Thoracic aorta (tissue), 2 donors: ENCODE measurements around the gene KCTD5. TPM values are rescaled to one million over a fixed set of nuclear protein-coding genes. Genes with fewer than 3 reads are reported as not detected.

Source experiments
- ATAC-seq: fragments of 150-250 bp; one replicate; pipeline ENCODE4 v1.8.0; 2017; ENCODE audit warnings: low read depth; ENCODE audit not compliant: insufficient number of reproducible peaks, low FRiP score
- DNase-seq: peaks from one replicate; pipeline ENCODE4 v3.0.0-alpha.2; 2020; ENCODE audit warnings: low spot score
- H3K27ac ChIP-seq, 2 donors: fragments of 200-600 bp; sonication (generic); 1 replicate in 1 of 2; 2 replicates in 1 of 2; pipeline ENCODE4 v1.5.1; 2016; ENCODE audit warnings: mild to moderate bottlenecking in 2 of 2, moderate library complexity in 2 of 2
- H3K27me3 ChIP-seq: fragments of 200-600 bp; sonication (generic); replicated peaks from 2 replicates; pipeline ENCODE4 v1.6.0; 2016; ENCODE audit warnings: mild to moderate bottlenecking; ENCODE audit not compliant: insufficient read depth
- H3K36me3 ChIP-seq: fragments of 200-600 bp; sonication (generic); one replicate; pipeline ENCODE4 v1.5.1; 2016
- H3K4me1 ChIP-seq, 2 donors: fragments of 200-600 bp; sonication (generic); 1 replicate in 1 of 2; 2 replicates in 1 of 2; pipeline versions ENCODE4 v1.5.1 to v1.6.0; 2016; ENCODE audit warnings: low read depth in 2 of 2, mild to moderate bottlenecking in 1 of 2; ENCODE audit not compliant: control insufficient read depth in 1 of 2
- H3K4me3 ChIP-seq: fragments of 200-600 bp; sonication (generic); 2 replicates; pipeline ENCODE4 v1.5.1; 2016; ENCODE audit warnings: mild to moderate bottlenecking
- H3K9me3 ChIP-seq: fragments of 200-600 bp; sonication (generic); 2 replicates; pipeline ENCODE4 v1.5.1; 2016
- CTCF ChIP-seq: fragments of 200-600 bp; sonication (generic); IDR thresholded peaks from one replicate; pipeline ENCODE4 v1.5.1; 2019; ENCODE audit warnings: antibody characterized with exemption
- total RNA-seq, 2 donors: library from RNA; depleted of rRNA; stranded (reverse); fragments of >200 nt; gene quantifications; one replicate each; pipeline versions ENCODE4 v1.1.0 to v1.2.3, GENCODE V29; 2016

Gene KCTD5
- total RNA-seq, 2 donors from 2014 or later = 13.8 to 19.2 TPM

DNA sequence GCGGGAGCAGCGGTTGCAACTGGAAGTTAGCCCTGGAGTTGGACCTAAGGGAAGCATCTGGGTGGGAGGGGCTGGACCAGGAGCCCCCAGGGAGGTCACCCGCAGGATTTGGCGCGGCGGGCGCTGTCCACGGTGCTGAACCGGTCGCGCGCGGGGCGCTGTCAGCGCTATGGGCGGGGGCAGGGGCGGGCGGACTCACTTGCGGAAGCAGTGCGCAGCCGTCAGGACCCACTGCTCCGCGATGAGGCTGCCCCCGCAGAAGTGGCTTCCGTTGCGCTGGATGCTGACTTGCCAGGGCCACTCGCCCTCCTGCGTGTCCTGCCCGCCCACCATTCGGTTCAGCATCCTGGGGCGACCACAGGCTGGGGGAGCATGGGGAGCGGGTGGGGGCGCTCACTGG, 33.2 kb downstream of the KCTD5 start:
- H3K9me3 ChIP-seq = no peaks in the 10 kb centered on the region
- no peak overlapping the region for H3K4me3 ChIP-seq
- DNase-seq = no peak
- no peak for TF ChIP-seq CTCF
- no peak for ATAC-seq
- no peaks in the 10 kb centered on the region for H3K27me3 ChIP-seq
- peaks cover 0 to 8% of the 10 kb centered on the region in 2 donors for H3K4me1 ChIP-seq
- no peaks in the 10 kb centered on the region for H3K36me3 ChIP-seq
- no peak overlapping the region for H3K27ac ChIP-seq

GRCh38 chr16:2715966-2716885, 33.9 kb downstream of the KCTD5 start:
- Histone ChIP-seq H3K4me3 (no peak overlapping the region), H3K27ac (no peak overlapping the region), H3K36me3 (no peaks in the 10 kb centered on the region), H3K9me3 (no peaks in the 10 kb centered on the region), H3K27me3 (no peaks in the 10 kb centered on the region), H3K4me1 (peaks cover 0 to 11% of the 10 kb centered on the region in 2 donors)
- ATAC-seq (no peak), DNase-seq (no peak)
- TF ChIP-seq CTCF = no peak

DNA sequence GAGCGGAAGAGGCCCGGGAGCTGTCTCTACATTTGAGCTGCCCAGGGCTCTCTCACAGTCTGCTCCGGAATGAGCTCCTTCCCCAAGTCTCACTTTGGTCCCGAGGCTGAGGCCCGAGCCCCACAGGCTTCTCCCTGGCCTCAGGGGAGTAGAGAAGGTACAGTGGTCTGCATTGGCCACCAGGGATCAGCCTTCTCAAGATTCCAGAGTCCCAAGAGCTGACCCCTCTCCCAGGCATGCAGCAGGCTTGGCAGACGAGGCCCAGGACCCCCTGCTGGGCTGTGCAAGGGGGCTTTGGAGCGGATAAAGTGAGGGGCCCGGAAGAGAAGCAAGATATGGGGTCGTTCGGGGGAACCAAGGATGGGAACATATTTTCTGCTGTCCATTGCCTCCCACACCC, 34.6 kb downstream of the KCTD5 start:
- Histone ChIP-seq H3K27ac (no peak overlapping the region), H3K27me3 (no peaks in the 10 kb centered on the region), H3K4me3 (no peak overlapping the region), H3K4me1 (peaks cover 0 to 11% of the 10 kb centered on the region in 2 donors), H3K9me3 (no peaks in the 10 kb centered on the region), H3K36me3 (no peaks in the 10 kb centered on the region)
- no peak for TF ChIP-seq CTCF
- ATAC-seq (no peak), DNase-seq (no peak)

DNA sequence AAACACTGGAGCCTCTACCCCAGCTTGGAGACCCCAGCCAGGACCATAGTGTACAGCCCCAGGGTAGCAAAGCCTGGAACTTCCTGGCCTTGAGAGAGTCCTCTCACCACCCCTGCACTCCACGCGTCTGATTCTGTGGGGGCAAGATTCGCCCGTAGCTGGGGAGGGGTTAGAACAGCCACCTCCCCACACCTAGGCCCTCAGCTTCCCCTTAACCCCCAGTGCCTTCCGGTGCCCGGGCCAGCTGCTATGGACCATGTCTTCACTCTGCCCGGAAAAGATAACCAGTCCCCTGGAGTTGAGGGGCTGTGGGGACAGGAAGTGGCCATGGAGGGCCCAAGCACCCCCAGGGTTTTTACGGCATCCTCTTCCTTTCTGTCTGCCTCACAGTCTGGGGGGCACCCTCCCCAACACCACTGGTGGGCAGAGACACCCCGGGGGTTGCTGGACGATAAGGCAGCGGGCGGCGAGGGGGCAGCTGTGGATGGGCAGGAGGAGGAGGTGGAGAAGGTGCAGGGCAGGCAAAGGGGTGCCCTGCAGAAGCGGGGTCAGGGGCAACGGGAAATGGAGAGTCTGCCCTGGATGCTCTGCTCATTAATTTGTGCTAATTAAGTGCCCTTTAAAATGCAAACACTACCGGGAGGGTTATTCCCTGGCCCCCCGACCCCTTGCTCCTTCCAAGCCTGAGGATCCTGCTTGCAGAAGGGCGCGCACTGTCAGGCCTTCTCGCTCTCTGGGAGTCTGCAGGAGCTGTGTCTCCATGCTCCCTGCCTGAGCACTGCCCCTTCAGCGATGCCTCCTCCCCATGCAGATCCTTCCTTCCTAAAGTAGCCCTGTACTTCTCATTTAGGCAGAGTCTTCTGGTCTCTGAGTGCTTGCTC, 35.3 kb downstream of the KCTD5 start:
- Histone ChIP-seq H3K9me3 (no peaks in the 10 kb centered on the region), H3K4me3 (no peak overlapping the region), H3K36me3 (no peaks in the 10 kb centered on the region), H3K27me3 (no peaks in the 10 kb centered on the region), H3K4me1 (peaks cover 0 to 11% of the 10 kb centered on the region in 2 donors), H3K27ac (no peak overlapping the region)
- ATAC-seq (no peak), DNase-seq (no peak)
- no peak for TF ChIP-seq CTCF
